ENCODE measurements around the gene RAMP3.

GRCh38 chr7:45202625-45203024, 45.0 kb downstream of the RAMP3 start:
- TF ChIP-seq, protein P1, sequence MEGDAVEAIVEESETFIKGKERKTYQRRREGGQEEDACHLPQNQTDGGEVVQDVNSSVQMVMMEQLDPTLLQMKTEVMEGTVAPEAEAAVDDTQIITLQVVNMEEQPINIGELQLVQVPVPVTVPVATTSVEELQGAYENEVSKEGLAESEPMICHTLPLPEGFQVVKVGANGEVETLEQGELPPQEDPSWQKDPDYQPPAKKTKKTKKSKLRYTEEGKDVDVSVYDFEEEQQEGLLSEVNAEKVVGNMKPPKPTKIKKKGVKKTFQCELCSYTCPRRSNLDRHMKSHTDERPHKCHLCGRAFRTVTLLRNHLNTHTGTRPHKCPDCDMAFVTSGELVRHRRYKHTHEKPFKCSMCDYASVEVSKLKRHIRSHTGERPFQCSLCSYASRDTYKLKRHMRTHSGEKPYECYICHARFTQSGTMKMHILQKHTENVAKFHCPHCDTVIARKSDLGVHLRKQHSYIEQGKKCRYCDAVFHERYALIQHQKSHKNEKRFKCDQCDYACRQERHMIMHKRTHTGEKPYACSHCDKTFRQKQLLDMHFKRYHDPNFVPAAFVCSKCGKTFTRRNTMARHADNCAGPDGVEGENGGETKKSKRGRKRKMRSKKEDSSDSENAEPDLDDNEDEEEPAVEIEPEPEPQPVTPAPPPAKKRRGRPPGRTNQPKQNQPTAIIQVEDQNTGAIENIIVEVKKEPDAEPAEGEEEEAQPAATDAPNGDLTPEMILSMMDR (IDR thresholded peaks at IDR 0.05), result no peak
- no peak for TF ChIP-seq POLR2AphosphoS5 (IDR thresholded peaks at IDR 0.05; ENCODE audit: low read depth, low read length)

Measured in Panc1 (cell line).